ENCODE measurements around the gene PCBP2.
"Not testable (repeated sequence)": the region's sequence is repeated elsewhere in the genome, so short reads cannot be mapped to it uniquely, and the experiment has no call there.

PCBP2 gene

DNA sequence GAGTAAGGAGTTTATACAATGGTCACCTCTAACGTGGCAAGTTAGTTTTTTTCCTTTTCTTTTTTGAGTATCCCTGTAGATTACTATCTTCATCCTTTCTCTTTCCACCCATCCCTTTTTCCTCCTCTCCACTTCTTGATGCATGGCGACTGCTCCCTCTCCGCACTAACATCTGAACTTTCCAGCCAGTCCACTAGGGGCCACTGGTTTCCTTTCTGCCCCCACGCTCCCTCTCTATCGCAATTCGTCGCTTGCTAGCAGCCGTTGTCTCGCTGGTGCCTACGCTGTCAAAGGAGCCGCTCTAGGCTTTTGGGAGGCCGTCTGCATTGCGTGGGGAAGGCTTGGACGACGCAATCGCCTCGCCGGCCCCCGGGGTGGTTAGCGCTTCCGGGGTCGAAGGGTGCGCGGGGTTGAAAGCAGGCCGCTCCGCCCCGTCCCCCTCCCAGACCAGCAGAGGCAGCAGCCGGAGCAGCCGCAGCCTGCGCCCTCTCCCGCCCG is at the start of gene PCBP2:
Gene PCBP2, plus strand, starts transcription at position 442 of the 498 bp plus-strand sequence. CDS start 2,699 bp downstream, outside the sequence.
- DNase-seq: peak; percentile 99

DNA sequence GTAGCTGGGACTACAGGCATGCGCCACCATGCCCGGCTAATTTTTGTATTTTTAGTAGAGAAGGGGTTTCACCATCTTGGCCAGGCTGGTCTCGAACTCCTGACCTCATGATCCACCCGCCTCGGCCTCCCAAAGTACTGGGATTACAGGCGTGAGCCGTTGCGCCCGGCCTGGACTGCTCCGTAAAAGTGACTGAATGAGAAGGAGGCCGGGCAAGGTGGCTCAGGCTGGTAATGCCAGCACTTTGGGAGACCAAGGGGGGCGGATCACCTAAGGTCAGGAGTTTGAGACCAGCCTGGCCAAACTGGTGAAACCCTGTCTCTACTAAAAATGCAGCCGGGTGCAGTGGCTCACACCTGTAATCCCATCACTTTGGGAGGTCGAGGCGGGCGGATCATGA is 49.6 kb upstream of the PCBP2 start:
- DNase-seq: not testable (repeated sequence)

DNA sequence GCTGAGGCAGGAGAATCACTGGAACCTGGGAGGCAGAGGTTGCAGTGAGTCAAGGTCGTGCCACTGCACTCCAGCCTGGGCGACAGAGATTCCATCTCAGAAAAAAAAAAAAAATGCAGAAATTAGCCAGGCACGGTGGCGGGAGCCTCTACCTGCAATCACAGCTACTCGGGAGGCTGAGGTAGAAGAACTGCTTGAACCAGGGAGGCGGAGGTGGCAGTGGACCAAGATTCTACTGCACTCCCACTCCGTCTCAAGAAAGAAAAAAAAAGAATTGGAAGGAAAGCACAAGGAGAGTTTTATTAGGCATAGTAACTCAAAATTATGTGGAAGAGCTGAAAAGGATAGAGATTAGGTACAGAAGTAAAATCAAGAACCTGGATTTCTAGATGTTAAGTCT is 49.0 kb upstream of the PCBP2 start:
- no peak for DNase-seq

DNA sequence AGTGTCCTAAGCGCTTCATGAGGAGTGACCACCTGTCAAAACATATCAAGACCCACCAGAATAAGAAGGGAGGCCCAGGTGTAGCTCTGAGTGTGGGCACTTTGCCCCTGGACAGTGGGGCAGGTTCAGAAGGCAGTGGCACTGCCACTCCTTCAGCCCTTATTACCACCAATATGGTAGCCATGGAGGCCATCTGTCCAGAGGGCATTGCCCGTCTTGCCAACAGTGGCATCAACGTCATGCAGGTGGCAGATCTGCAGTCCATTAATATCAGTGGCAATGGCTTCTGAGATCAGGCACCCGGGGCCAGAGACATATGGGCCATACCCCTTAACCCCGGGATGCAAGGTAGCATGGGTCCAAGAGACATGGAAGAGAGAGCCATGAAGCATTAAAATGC is 41.0 kb upstream of the PCBP2 start:
- no peak for DNase-seq

DNA sequence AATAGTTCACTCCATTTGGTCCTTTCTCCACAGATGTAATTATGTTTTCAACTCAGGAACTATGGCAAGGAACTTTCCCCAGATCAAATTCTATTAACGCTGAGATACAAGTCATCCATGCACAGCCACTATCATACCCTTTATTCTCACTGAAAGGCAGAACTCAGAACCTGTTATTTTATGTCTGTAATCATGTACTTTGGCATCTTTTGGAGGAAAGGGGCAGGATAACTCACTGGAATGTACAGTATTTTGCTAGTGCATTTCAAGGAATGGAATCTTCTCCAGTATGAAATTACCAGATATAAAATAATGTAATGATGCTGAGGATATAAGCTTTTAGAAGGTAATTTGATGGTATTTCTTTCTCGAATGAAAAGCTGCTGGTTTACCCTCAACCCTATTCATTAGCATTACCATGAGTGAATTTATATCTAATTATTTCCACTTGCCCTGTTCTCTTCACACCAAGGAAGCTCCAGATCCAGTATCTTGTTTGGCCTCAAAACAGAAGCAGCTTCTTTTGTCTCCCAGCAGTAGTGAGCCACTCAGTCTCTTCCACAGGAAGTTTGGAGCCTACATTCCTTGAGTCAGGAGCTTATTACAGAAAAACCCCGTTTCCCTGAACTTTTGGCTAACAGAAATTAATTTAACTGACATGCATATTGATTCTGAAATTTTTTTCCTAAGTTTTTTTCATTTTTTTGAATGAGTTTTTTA is 38.3 kb upstream of the PCBP2 start:
- no peak for DNase-seq

GRCh38 chr12:53414756-53415417 is 37.0 kb upstream of the PCBP2 start:
- DNase-seq: no peak

DNA sequence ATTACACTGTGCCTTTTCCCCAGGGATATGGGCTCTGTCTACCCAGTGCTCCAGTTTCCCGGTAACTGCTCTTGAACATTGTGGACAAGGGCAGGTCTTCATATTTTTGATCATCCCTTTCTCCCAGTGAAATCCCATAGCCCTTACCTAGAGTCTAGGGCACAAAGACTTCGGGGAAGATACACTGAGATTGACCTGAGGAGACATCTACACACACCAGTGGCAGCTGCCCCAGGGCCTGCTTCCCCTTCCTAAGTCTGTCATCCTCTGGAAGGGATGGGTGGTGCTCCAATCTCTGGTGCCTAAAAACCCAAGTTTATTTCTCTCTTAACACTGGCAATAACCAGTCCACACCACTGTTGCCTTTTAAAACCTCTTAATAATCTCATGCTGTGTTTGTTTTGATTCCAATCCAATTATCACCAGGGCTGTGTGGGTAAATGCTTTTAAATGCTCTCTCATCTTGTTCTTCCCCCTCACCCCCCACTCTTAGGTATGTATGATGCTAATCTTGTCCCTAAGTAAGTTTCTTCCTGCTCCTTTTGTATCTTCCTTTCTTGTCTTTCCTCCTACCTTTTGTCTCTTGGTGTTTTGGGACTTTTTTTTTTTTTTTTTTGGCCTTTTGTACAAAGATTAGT is 36.0 kb upstream of the PCBP2 start:
- not testable (repeated sequence) for DNase-seq

DNA sequence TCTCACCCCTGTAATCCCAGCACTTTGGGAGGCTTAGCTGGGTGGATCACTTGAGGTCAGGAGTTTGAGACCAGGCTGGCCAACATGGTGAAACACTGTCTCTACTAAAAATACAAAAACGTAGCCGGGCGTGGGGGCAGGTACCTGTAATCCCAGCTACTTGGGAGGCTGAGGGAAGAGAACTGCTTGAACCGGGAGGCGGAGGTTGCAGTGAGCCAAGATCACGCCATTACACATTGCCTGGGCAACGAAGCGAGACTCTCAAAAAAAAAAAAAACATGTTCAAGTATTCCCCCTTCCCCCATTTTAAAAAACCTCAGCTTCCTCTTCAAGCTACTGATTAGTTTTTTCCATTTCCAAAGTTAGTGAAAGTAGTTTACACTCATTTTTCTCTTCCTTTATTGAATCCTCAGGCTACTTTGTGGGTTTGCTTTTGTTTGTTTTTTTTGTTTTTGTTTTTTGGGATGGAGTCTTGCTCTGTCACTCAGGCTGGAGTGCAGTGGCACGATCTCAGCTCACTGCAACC is 34.5 kb upstream of the PCBP2 start:
- DNase-seq: not testable (repeated sequence)

- DNase-seq: no peak
Measured at GRCh38 chr12:53418221-53418620, 33.7 kb upstream of the PCBP2 start.

- no peak for DNase-seq
Measured at GRCh38 chr12:53419756-53420155, 32.1 kb upstream of the PCBP2 start.

GRCh38 chr12:53422247-53422646 is 29.7 kb upstream of the PCBP2 start:
- DNase-seq: not testable (repeated sequence)

GRCh38 chr12:53423597-53423996 is 28.3 kb upstream of the PCBP2 start, which contains the start of gene AMHR2:
Gene AMHR2 (plus strand): TSS chr12:53423855. CDS start chr12:53423935, 80 bp downstream.
- no peak for DNase-seq

DNA sequence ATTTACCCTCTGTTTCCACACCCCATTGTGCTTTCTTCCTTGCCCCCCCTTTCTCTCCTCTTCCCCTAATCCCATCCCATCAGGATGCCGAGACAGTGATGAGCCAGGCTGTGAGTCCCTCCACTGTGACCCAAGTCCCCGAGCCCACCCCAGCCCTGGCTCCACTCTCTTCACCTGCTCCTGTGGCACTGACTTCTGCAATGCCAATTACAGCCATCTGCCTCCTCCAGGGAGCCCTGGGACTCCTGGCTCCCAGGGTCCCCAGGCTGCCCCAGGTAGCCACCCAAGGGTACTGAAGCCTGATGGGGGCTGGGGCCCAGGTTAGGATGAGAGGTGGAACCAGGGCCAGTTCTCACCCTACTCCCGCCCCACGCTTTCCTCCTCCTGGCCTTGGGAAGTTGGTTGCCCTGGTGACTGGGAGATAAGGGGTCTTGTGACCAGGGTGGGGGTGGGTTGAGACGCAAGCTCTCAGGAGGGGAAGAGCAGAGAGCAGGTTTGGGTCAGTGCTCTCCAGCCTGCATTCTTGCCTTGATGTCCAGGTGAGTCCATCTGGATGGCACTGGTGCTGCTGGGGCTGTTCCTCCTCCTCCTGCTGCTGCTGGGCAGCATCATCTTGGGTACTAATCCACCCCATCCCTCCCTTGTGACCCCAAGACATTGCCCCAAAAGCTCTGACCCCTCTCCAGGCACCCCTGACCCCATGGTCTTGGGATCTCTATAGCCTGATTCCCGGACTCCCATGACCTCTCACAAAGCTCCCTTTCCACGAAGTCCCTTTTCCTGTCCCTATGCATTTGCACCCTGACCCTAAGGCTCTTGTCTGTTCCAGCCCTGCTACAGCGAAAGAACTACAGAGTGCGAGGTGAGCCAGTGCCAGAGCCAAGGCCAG is 27.0 kb upstream of the PCBP2 start:
- no peak for DNase-seq

DNA sequence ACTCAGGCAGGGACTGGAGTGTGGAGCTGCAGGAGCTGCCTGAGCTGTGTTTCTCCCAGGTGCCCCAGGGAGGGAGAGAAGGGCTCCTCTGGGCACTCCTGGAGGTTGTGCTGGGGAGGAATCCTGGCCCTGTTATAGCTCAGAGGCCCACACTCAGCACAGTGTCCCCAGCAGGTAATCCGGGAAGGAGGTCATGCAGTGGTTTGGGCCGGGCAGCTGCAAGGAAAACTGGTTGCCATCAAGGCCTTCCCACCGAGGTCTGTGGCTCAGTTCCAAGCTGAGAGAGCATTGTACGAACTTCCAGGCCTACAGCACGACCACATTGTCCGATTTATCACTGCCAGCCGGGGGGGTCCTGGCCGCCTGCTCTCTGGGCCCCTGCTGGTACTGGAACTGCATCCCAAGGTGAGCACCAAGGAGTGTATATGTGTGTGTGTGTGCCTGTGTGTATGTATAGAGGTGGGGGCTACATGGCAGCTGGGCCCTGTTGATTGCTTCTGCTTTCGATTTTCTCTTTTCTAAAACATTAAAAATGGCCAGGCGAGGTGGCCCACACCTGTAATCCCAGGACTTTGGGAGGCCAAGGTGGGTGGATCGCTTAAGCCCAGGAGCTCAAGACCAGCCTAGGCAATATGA is 26.3 kb upstream of the PCBP2 start:
- DNase-seq: no peak

- DNase-seq: no peak
Measured at GRCh38 chr12:53427905-53428594, 23.9 kb upstream of the PCBP2 start.

DNA sequence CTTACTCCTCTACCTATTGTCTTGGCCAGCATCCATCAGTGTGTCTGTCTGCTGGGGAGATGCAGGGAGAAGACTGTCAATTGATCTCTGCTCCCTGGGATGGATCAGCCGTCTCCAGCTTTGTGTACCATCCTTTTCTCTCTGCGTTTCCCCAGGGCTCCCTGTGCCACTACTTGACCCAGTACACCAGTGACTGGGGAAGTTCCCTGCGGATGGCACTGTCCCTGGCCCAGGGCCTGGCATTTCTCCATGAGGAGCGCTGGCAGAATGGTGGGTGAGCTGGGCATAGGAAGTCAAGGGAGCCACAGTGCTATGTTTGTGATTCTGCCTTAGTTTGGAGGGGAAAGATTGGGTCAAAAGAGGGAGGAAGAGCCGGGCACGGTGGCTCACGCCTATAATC is 23.2 kb upstream of the PCBP2 start:
- DNase-seq: no peak

DNA sequence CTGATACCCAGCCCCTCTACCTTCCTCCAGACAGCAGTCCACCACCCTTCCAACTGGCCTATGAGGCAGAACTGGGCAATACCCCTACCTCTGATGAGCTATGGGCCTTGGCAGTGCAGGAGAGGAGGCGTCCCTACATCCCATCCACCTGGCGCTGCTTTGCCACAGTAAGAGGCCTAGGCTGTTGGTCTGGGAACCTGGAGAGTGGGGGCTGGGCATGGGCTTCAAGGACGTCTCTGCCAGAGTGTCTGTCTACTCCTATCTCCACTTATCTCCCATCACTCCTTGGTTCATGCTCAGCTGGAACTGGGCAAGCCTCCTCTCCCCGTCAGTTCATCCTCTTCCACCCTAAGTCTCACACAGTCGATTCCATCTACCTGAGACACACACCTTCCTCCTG is 21.8 kb upstream of the PCBP2 start:
- DNase-seq: no peak

DNA sequence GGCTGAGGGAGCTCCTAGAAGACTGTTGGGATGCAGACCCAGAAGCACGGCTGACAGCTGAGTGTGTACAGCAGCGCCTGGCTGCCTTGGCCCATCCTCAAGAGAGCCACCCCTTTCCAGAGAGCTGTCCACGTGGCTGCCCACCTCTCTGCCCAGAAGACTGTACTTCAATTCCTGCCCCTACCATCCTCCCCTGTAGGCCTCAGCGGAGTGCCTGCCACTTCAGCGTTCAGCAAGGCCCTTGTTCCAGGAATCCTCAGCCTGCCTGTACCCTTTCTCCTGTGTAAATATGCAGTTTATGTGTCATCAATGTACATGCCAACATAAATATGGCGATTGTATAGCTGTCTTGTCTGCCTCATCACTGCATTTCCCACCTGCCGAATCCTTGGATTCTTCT is 20.7 kb upstream of the PCBP2 start:
- no peak for DNase-seq

- not testable (repeated sequence) for DNase-seq
Measured at GRCh38 chr12:53435326-53435725, 16.6 kb upstream of the PCBP2 start.

DNA sequence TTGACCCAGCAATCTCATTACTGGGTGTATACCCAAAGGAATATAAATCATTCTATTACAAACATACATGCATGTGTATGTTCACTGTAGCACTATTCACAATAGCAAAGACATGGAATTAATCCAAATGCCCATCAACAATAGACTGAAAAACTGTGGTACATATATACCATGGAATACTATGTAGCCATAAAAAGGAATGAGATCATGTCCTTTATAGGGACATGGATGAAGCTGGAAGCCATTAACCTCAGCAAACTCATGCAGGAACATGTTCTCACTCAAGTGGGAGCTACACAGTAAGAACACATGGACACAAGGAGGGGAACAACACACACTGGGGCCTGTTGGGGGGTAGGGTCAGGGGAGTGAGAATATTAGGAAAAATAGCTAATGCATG is 12.3 kb upstream of the PCBP2 start:
- not testable (repeated sequence) for DNase-seq

Measured in femur (tissue), 1 donor.